GM12864 (cell line): Measurements from ENCODE around the gene PLP1.

ENCODE experiments used
- DNase-seq: peaks from one replicate; pipeline ENCODE4 v3.0.0-alpha.2; 2011; ENCODE audit warnings: low read depth
- H3K4me3 ChIP-seq: 2 replicates; pipeline ENCODE4 v1.5.1; 2011; ENCODE audit warnings: mild to moderate bottlenecking, low read depth, low read length, control low read depth
- CTCF ChIP-seq: IDR thresholded peaks from 2 replicates; pipeline ENCODE4 v1.5.1; 2011; ENCODE audit warnings: low read depth, mild to moderate bottlenecking, moderate library complexity, low read length, control low read depth, inconsistent platforms; ENCODE audit errors: missing control alignments

The PLP1 gene

GRCh38 chrX:103734125-103734760, 42.4 kb upstream of the PLP1 start:
- DNase-seq, result no peak
- H3K4me3 ChIP-seq, result no peak overlapping the region
- no peak for TF ChIP-seq CTCF

- TF ChIP-seq CTCF, result no peak
- H3K4me3 ChIP-seq, result no peak overlapping the region
- DNase-seq, result no peak
Observed at GRCh38 chrX:103737696-103738095, 38.9 kb upstream of the PLP1 start.

- no peak for DNase-seq
- H3K4me3 ChIP-seq, result no peak overlapping the region
- no peak for TF ChIP-seq CTCF
Observed at GRCh38 chrX:103739421-103739820, 37.2 kb upstream of the PLP1 start.

- TF ChIP-seq CTCF, result no peak
- no peak for DNase-seq
- no peak overlapping the region for H3K4me3 ChIP-seq
Observed at GRCh38 chrX:103741879-103742278, 34.8 kb upstream of the PLP1 start.

GRCh38 chrX:103742339-103742738, 34.3 kb upstream of the PLP1 start:
- no peak for TF ChIP-seq CTCF
- DNase-seq, result no peak
- no peak overlapping the region for H3K4me3 ChIP-seq

- TF ChIP-seq CTCF, result no peak
- H3K4me3 ChIP-seq, result no peak overlapping the region
- DNase-seq, result no peak
Observed at GRCh38 chrX:103747163-103747562, 29.5 kb upstream of the PLP1 start.

GRCh38 chrX:103754401-103754800, 22.2 kb upstream of the PLP1 start:
- H3K4me3 ChIP-seq, result no peak overlapping the region
- TF ChIP-seq CTCF, result no peak
- no peak for DNase-seq
